CD14-positive monocyte (primary cell): ENCODE results near the gene PLG. TPM values are rescaled to one million over a fixed set of nuclear protein-coding genes. Genes with fewer than 3 reads are reported as not detected.
"Not testable (repeated sequence)": the region's sequence is repeated elsewhere in the genome, so short reads cannot be mapped to it uniquely, and the experiment has no call there.

Experiments
- DNase-seq, 3 donors: peaks; one replicate each; pipeline ENCODE4 v3.0.0-alpha.2; 2011 to 2022
- H2AFZ ChIP-seq: 2 replicates; pipeline ENCODE4 v1.6.0; 2012; ENCODE audit warnings: mild to moderate bottlenecking, low read depth, low read length, inconsistent platforms; ENCODE audit not compliant: insufficient read depth, poor library complexity, severe bottlenecking
- H3K27ac ChIP-seq, 2 donors: 1 replicate in 1 of 2; 2 replicates in 1 of 2; pipeline ENCODE4 v1.5.1; 2012 to 2013; ENCODE audit warnings: low read length in 2 of 2, control low read depth in 1 of 2, inconsistent platforms in 1 of 2, low read depth in 1 of 2, mild to moderate bottlenecking in 1 of 2
- H3K27me3 ChIP-seq, 2 donors: one replicate each; pipeline versions ENCODE4 v1.6.0 to v1.6.1; 2011 to 2013; ENCODE audit warnings: low read length in 2 of 2; ENCODE audit not compliant: control insufficient read depth in 2 of 2, insufficient read depth in 2 of 2
- H3K36me3 ChIP-seq, 2 donors: replicated peaks in 1 of 2; 1 replicate in 1 of 2; 2 replicates in 1 of 2; pipeline versions ENCODE4 v1.5.1 to v1.6.1; 2012 to 2013; ENCODE audit warnings: low read length in 2 of 2, control low read depth in 1 of 2, inconsistent platforms in 1 of 2, mild to moderate bottlenecking in 1 of 2; ENCODE audit not compliant: insufficient read depth in 2 of 2, control insufficient read depth in 1 of 2
- H3K4me1 ChIP-seq, 2 donors: 1 replicate in 1 of 2; 2 replicates in 1 of 2; pipeline versions ENCODE4 v1.5.1 to v1.6.1; 2012 to 2013; ENCODE audit warnings: low read length in 2 of 2, control low read depth in 1 of 2, inconsistent platforms in 1 of 2, mild to moderate bottlenecking in 1 of 2, moderate library complexity in 1 of 2; ENCODE audit not compliant: insufficient read depth in 2 of 2, control insufficient read depth in 1 of 2
- H3K4me2 ChIP-seq: replicated peaks from 2 replicates; pipeline ENCODE3; 2012; ENCODE audit warnings: low read length, moderate library complexity, mild to moderate bottlenecking; ENCODE audit not compliant: poor library complexity, severe bottlenecking; ENCODE audit errors: extremely low read depth
- H3K4me3 ChIP-seq, 3 experiments: fragments of 200-600 bp in 1 of 3; sonication (generic) in 1 of 3; replicated peaks in 1 of 3; 1 replicate in 2 of 3; 2 replicates in 1 of 3; pipeline ENCODE4 v1.5.1; 2011 to 2013; ENCODE audit warnings: low read length in 3 of 3, mild to moderate bottlenecking in 3 of 3, control low read depth in 2 of 3, low read depth in 2 of 3, inconsistent platforms in 1 of 3, moderate library complexity in 1 of 3
- H3K79me2 ChIP-seq: 2 replicates; pipeline ENCODE4 v1.6.0; 2012; ENCODE audit warnings: mild to moderate bottlenecking, control low read depth, inconsistent platforms, low read length, moderate library complexity; ENCODE audit not compliant: insufficient read depth
- H3K9ac ChIP-seq: 2 replicates; pipeline ENCODE4 v1.6.0; 2017; ENCODE audit warnings: low read length, mild to moderate bottlenecking; ENCODE audit not compliant: insufficient read depth, poor library complexity, severe bottlenecking
- H3K9me3 ChIP-seq, 2 donors: replicated peaks in 1 of 2; 1 replicate in 1 of 2; 2 replicates in 1 of 2; pipeline versions ENCODE4 v1.5.1 to v1.6.1; 2012 to 2013; ENCODE audit warnings: low read length in 2 of 2, control low read depth in 1 of 2; ENCODE audit not compliant: control insufficient read depth in 1 of 2, insufficient read depth in 1 of 2
- H4K20me1 ChIP-seq: 2 replicates; pipeline ENCODE4 v1.6.0; 2012; ENCODE audit warnings: mild to moderate bottlenecking, low read length, control low read depth, moderate library complexity; ENCODE audit not compliant: insufficient read depth
- H3K27ac Mint-ChIP-seq, 7 donors: one replicate each; pipeline ENCODE4 v1.8.0; 2020; ENCODE audit warnings: mild to moderate bottlenecking in 7 of 7, mixed read lengths in 7 of 7, moderate library complexity in 6 of 7, inconsistent platforms in 2 of 7
- H3K27me3 Mint-ChIP-seq, 3 donors: one replicate each; pipeline ENCODE4 v1.8.0; 2021 to 2022; ENCODE audit warnings: low read depth in 3 of 3, mild to moderate bottlenecking in 3 of 3, mixed read lengths in 3 of 3, moderate library complexity in 3 of 3, inconsistent platforms in 1 of 3
- H3K36me3 Mint-ChIP-seq, 2 donors: one replicate each; pipeline ENCODE4 v1.8.0; 2020; ENCODE audit warnings: mixed read lengths in 2 of 2, inconsistent platforms in 1 of 2, mild to moderate bottlenecking in 1 of 2
- H3K4me1 Mint-ChIP-seq: one replicate; pipeline ENCODE4 v1.8.0; 2020; ENCODE audit warnings: mild to moderate bottlenecking, mixed read lengths
- H3K4me3 Mint-ChIP-seq, 2 donors: one replicate each; pipeline ENCODE4 v1.8.0; 2020; ENCODE audit warnings: mild to moderate bottlenecking in 2 of 2, mixed read lengths in 2 of 2, moderate library complexity in 1 of 2
- H3K9me3 Mint-ChIP-seq, 7 donors: one replicate each; pipeline ENCODE4 v1.8.0; 2020 to 2022; ENCODE audit warnings: mixed read lengths in 7 of 7, mild to moderate bottlenecking in 6 of 7, moderate library complexity in 6 of 7, inconsistent platforms in 2 of 7
- CTCF ChIP-seq: fragments of 200-600 bp; IDR thresholded peaks from one replicate; pipeline ENCODE4 v1.8.0; 2022; ENCODE audit warnings: antibody characterized with exemption, mild to moderate bottlenecking
- WGBS: methylation state at CpG from one replicate; pipeline ENCODE4 v1.1.5; 2013; ENCODE audit warnings: missing lambda C conversion rate; ENCODE audit not compliant: insufficient coverage; 5-methylcytosine and 5-hydroxymethylcytosine counted together
- intact Hi-C, 2 donors: fragments of 100-400 bp; cut with micrococcal nuclease; formaldehyde crosslinking; loops; one replicate each; pipeline versions ENCODE4 v1.15.0 to v1.15.1; 2023
- polyA plus RNA-seq, 3 donors: library from polyadenylated mRNA; depleted of rRNA in 1 of 3; unstranded in 2 of 3; stranded (reverse) in 1 of 3; fragments of 300-500 nt in 2 of 3; fragments of >200 nt in 1 of 3; fragmentation: Illumina TruSeq in 2 of 3; gene quantifications; 1 replicate in 2 of 3; 2 replicates in 1 of 3; pipeline ENCODE4 v1.2.3, GENCODE V29; 2012 to 2021

Gene PLG
- polyA plus RNA-seq, 3 donors, result not detected

- H3K9ac ChIP-seq, result no peak overlapping the region
- no peak for DNase-seq
- no peaks in the 10 kb centered on the region for H3K4me1 ChIP-seq
- no peaks in the 10 kb centered on the region for H3K4me1 Mint-ChIP-seq
- H3K9me3 Mint-ChIP-seq, result peaks cover 0 to 10% (median 4%) of the 10 kb centered on the region in 7 donors
- H3K79me2 ChIP-seq, result no peaks in the 10 kb centered on the region
- no peaks in the 10 kb centered on the region for H3K36me3 ChIP-seq
- H3K4me2 ChIP-seq, result no peak overlapping the region
- no peak overlapping the region for H2AFZ ChIP-seq
- no peaks in the 10 kb centered on the region for H3K27me3 ChIP-seq
- H3K9me3 ChIP-seq, result peaks cover 4 to 10% of the 10 kb centered on the region in 2 donors
- no CpG with 5 or more reads among the region's 1 CpG for WGBS
- no peak overlapping the region for H3K27ac Mint-ChIP-seq
- no peaks in the 10 kb centered on the region for H3K27me3 Mint-ChIP-seq
- no peak overlapping the region for H3K27ac ChIP-seq
- intact Hi-C loops, result no loop called here
- TF ChIP-seq CTCF, result no peak
- no peaks in the 10 kb centered on the region for H3K36me3 Mint-ChIP-seq
- no peak overlapping the region for H3K4me3 Mint-ChIP-seq
- H4K20me1 ChIP-seq, result no peaks in the 10 kb centered on the region
- H3K4me3 ChIP-seq, result no peak overlapping the region
Observed at GRCh38 chr6:160801418-160801817, 99.4 kb downstream of the PLG start.

- H3K4me1 ChIP-seq, H3K27ac Mint-ChIP-seq, H3K4me2 ChIP-seq, DNase-seq, H3K27me3 Mint-ChIP-seq, H3K4me3 Mint-ChIP-seq, H3K79me2 ChIP-seq, H3K36me3 Mint-ChIP-seq, H3K27ac ChIP-seq, H3K9ac ChIP-seq, H3K4me1 Mint-ChIP-seq, H3K36me3 ChIP-seq, intact Hi-C loops, H3K9me3 ChIP-seq, H4K20me1 ChIP-seq, H2AFZ ChIP-seq, H3K4me3 ChIP-seq, H3K27me3 ChIP-seq: not testable (repeated sequence)
- 82% methylated on average over 2 of the region's 3 CpGs for WGBS
- peaks cover 0 to 12% (median 5%) of the 10 kb centered on the region in 7 donors for H3K9me3 Mint-ChIP-seq
Observed at GRCh38 chr6:160802049-160802448, 100.0 kb downstream of the PLG start.

Other genes with a start within 250 kb of the PLG start
- not detected for gene LPA, start 38.0 kb upstream of the PLG start, polyA plus RNA-seq